Smooth muscle cell (in vitro differentiated cells): ENCODE results near the gene TRMT112. TPM values are rescaled to one million over a fixed set of nuclear protein-coding genes. Genes with fewer than 3 reads are reported as not detected.
"Not testable (repeated sequence)": the region's sequence is repeated elsewhere in the genome, so short reads cannot be mapped to it uniquely, and the experiment has no call there.

ENCODE experiments used
- DNase-seq: peaks from one replicate; lab custom pipeline; 2025; ENCODE audit not compliant: unreplicated experiment; lab: John Stamatoyannopoulos, UW
- H2AFZ ChIP-seq: fragments of 200-600 bp; sonication (generic); 2 replicates; pipeline ENCODE4 v1.6.0; 2016; ENCODE audit warnings: antibody characterized with exemption, low read depth, mild to moderate bottlenecking
- H3F3A ChIP-seq: fragments of 200-600 bp; sonication (generic); 2 replicates; pipeline ENCODE4 v1.6.0; 2017; ENCODE audit warnings: antibody characterized with exemption, low read depth
- H3K27ac ChIP-seq: fragments of 200-600 bp; sonication (generic); 2 replicates; pipeline ENCODE4 v1.5.1; 2016; ENCODE audit warnings: low read depth, mild to moderate bottlenecking
- H3K27me3 ChIP-seq: fragments of 200-600 bp; sonication (generic); 2 replicates; pipeline ENCODE4 v1.6.1; 2016; ENCODE audit warnings: low read depth, mild to moderate bottlenecking
- H3K36me3 ChIP-seq: fragments of 200-600 bp; sonication (generic); 2 replicates; pipeline ENCODE4 v1.5.1; 2016; ENCODE audit warnings: low read depth
- H3K4me1 ChIP-seq: fragments of 200-600 bp; sonication (generic); 2 replicates; pipeline ENCODE4 v1.5.1; 2016; ENCODE audit warnings: low read depth
- H3K4me2 ChIP-seq: fragments of 200-600 bp; sonication (generic); 2 replicates; pipeline ENCODE4 v1.6.0; 2016; ENCODE audit warnings: mild to moderate bottlenecking
- H3K4me3 ChIP-seq: fragments of 200-600 bp; sonication (generic); 2 replicates; pipeline ENCODE4 v1.5.1; 2016; ENCODE audit warnings: mild to moderate bottlenecking
- H3K79me2 ChIP-seq: fragments of 200-600 bp; sonication (generic); 2 replicates; pipeline ENCODE4 v1.6.0; 2016; ENCODE audit warnings: low read depth, mild to moderate bottlenecking
- H3K9ac ChIP-seq: fragments of 200-600 bp; sonication (generic); 2 replicates; pipeline ENCODE4 v1.6.0; 2016; ENCODE audit warnings: low read depth
- H3K9me3 ChIP-seq: fragments of 200-600 bp; sonication (generic); replicated peaks from 2 replicates; pipeline ENCODE4 v1.5.1; 2016; ENCODE audit warnings: low read depth
- H4K20me1 ChIP-seq: fragments of 200-600 bp; sonication (generic); 2 replicates; pipeline ENCODE4 v1.6.0; 2016; ENCODE audit warnings: low read depth
- WGBS: methylation state at CpG from one replicate; pipeline ENCODE4 v1.1.7; 2016; ENCODE audit warnings: low lambda C conversion rate; 5-methylcytosine and 5-hydroxymethylcytosine counted together
- polyA plus RNA-seq: library from polyadenylated mRNA; unstranded; fragments of >200 nt; fragmentation: Nextera tagmentation; extraction: Ambion mirVana; gene quantifications from 2 replicates; pipeline ENCODE4 v1.2.1, GENCODE V29; 2016
- total RNA-seq: library from RNA; depleted of rRNA; stranded (reverse); fragments of >200 nt; gene quantifications from 2 replicates; pipeline ENCODE4 v1.2.3, GENCODE V29; 2014
- TF ChIP-seq, protein P1 (sequence below): fragments of 200-600 bp; sonication (generic); IDR thresholded peaks from 2 replicates; pipeline ENCODE4 v1.5.1; 2017; ENCODE audit warnings: borderline replicate concordance, mild to moderate bottlenecking, antibody characterized with exemption; ENCODE audit not compliant: insufficient read depth, poor library complexity, severe bottlenecking

The TRMT112 gene
- total and polyA plus RNA-seq, 2 experiments from 2014 or later = 285 to 327 TPM

DNA sequence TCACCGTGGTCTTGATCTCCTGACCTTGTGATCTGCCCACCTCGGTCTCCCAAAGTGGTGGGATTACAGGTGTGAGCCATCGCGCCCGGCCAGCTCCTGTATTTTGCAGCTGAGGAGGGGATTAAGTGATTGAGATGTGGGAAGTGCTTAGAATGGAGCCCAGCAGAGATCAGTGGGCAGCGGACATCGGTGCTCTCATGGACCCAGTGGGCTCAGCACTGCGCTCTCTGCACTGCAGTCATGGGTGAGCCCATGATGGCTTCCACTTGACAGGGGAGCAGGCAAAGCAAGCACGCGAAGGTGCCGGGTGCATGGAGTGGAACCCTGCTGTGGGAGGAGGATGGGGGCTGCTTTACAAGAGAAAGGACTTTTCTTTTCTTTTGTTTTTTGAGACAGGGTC, 13.5 kb upstream of the TRMT112 start:
- TF ChIP-seq, protein P1, sequence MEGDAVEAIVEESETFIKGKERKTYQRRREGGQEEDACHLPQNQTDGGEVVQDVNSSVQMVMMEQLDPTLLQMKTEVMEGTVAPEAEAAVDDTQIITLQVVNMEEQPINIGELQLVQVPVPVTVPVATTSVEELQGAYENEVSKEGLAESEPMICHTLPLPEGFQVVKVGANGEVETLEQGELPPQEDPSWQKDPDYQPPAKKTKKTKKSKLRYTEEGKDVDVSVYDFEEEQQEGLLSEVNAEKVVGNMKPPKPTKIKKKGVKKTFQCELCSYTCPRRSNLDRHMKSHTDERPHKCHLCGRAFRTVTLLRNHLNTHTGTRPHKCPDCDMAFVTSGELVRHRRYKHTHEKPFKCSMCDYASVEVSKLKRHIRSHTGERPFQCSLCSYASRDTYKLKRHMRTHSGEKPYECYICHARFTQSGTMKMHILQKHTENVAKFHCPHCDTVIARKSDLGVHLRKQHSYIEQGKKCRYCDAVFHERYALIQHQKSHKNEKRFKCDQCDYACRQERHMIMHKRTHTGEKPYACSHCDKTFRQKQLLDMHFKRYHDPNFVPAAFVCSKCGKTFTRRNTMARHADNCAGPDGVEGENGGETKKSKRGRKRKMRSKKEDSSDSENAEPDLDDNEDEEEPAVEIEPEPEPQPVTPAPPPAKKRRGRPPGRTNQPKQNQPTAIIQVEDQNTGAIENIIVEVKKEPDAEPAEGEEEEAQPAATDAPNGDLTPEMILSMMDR = no peak
- no peaks in the 10 kb centered on the region for H3K27me3 ChIP-seq
- no peak overlapping the region for H3K4me3 ChIP-seq
- no peak for DNase-seq
- H3K9me3 ChIP-seq = no peaks in the 10 kb centered on the region
- H3K36me3 ChIP-seq = no peaks in the 10 kb centered on the region
- WGBS = 88% methylated on average over 11 of the region's 11 CpGs
- H3K27ac ChIP-seq = no peak overlapping the region
- H4K20me1 ChIP-seq = no peaks in the 10 kb centered on the region
- no peaks in the 10 kb centered on the region for H3F3A ChIP-seq
- H3K9ac ChIP-seq = no peak overlapping the region
- H2AFZ ChIP-seq = no peak overlapping the region
- no peaks in the 10 kb centered on the region for H3K4me1 ChIP-seq
- H3K79me2 ChIP-seq = no peaks in the 10 kb centered on the region
- no peak overlapping the region for H3K4me2 ChIP-seq

DNA sequence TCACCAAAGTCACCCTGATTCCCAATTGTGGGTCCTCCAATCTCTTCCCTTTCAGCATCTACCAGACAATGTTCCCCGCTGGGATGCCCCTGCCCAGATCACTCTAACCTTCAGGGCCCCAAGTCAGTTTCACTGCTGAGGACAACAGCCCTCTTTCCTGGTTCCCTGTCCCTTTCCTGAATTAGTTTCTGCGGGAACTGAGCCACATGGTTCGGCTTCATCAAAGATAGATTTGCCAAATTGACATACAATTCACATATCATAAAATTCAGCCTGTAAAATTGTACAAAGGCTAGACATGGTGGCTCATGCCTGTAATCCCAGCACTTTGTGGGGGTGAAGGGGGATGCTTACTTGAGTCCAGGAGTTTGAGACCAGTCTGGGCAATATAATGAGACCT, 10.6 kb upstream of the TRMT112 start:
- Histone ChIP-seq H4K20me1 (no peaks in the 10 kb centered on the region), H3K27me3 (no peaks in the 10 kb centered on the region), H3K27ac (no peak overlapping the region), H3F3A (no peaks in the 10 kb centered on the region), H3K4me1 (no peaks in the 10 kb centered on the region), H3K4me3 (no peak overlapping the region), H3K9ac (no peak overlapping the region), H3K36me3 (no peaks in the 10 kb centered on the region), H3K79me2 (no peaks in the 10 kb centered on the region), H3K9me3 (no peaks in the 10 kb centered on the region), H3K4me2 (no peak overlapping the region), H2AFZ (no peak overlapping the region)
- WGBS = 96% methylated on average over 3 of the region's 3 CpGs
- TF ChIP-seq, protein P1 = no peak
- DNase-seq = no peak

DNA sequence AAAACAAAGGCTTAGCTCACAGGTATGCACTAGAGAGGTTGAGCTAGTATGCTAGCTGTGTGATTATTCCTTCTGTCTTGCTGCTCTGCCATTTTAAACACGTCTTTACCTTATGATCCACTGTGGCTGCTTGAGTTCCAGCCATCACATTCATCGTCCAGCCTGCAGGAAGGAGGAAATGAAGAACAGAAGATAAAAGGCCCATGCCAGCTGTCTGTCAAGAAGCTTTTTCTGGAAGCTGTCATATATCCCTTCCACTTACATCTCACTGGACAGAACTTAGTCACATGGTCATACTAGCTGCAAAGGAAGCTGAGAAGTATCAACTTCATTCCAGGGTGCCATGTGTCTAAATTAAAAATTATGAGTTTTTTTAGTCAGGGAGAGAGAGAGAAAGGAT, 10.0 kb upstream of the TRMT112 start:
- Histone ChIP-seq H3K9me3 (no peaks in the 10 kb centered on the region), H3K27me3 (no peaks in the 10 kb centered on the region)
- TF ChIP-seq, protein P1 = no peak

DNA sequence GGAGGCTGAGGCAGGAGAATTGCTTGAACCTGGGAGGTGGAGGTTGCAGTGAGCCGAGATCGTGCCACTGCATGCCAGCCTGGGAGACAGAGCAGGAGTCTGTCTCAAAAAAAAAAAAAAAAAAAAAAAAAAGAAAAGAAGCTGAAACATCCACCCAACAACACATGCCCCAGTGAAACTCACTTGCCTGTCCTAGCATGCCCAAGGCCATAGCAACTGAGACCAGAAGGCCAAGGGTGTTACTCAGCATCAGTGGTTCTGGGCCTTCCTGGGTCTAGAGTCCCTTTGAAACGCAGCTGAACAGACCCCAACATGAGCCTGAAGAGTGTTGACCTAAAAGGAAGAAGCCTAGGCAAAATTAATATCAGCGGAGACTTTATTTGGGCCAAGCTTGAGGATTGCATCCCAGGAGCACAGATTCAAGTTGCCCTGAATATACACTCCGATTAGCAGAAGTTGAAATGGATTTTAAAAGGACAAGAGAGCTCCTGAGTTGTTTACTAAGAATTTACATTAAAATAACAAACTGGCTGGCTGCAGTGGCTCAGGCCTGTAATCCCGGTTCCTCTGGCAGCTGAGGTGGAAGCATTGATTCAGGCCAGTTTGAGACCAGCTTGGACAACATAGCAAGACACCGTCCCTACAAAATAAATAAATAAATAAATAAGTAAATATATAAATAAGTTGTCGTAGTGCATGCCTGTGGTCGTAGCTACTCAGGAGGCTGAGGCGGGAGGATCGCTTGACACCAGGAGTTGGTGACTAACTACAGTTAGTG, 7.5 kb upstream of the TRMT112 start:
- no peaks in the 10 kb centered on the region for H3K9me3 ChIP-seq
- no peak for DNase-seq
- H3K4me3 ChIP-seq = no peak overlapping the region
- no peak overlapping the region for H3K4me2 ChIP-seq
- 83% methylated on average over 10 of the region's 11 CpGs for WGBS
- H2AFZ ChIP-seq = no peak overlapping the region
- no peaks in the 10 kb centered on the region for H3K79me2 ChIP-seq
- H3K27me3 ChIP-seq = no peaks in the 10 kb centered on the region
- H3K36me3 ChIP-seq = no peaks in the 10 kb centered on the region
- TF ChIP-seq, protein P1 = no peak
- no peaks in the 10 kb centered on the region for H4K20me1 ChIP-seq
- no peak overlapping the region for H3K9ac ChIP-seq
- peak overlapping the region; percentile 90 for H3K27ac ChIP-seq
- no peaks in the 10 kb centered on the region for H3F3A ChIP-seq
- H3K4me1 ChIP-seq = no peaks in the 10 kb centered on the region

More for the DNA sequence above, 10.0 kb upstream of the TRMT112 start:
- H3K79me2 ChIP-seq = no peaks in the 10 kb centered on the region
- H3K4me1 ChIP-seq = no peaks in the 10 kb centered on the region
- no peak overlapping the region for H3K4me2 ChIP-seq
- no peak for DNase-seq
- 89% methylated on average over 2 of the region's 2 CpGs for WGBS
- H3K9ac ChIP-seq = no peak overlapping the region
- no peak overlapping the region for H2AFZ ChIP-seq
- H3K27ac ChIP-seq = no peak overlapping the region
- H3K36me3 ChIP-seq = no peaks in the 10 kb centered on the region
- no peak overlapping the region for H3K4me3 ChIP-seq
- no peaks in the 10 kb centered on the region for H4K20me1 ChIP-seq
- H3F3A ChIP-seq = no peaks in the 10 kb centered on the region

DNA sequence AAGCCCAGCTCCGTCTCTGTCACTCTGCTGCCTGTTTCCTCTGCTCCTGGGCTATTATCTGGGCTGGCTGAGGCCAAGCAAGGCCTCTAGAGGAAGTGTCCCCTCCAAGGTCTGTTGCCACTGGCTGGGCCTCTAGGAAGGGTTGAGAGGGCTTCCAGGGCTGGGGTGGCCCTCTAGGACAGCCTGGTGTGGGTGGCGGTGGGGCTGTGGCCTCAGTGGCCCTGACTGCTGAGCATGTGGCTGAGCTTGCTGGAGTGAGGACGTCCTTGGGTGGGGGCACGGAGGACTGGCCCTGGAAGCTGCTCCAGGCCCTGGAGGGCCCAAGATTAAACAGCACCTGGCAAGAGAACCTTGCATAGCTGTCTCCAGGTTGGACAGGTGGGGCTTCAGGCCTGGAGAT, 6.6 kb upstream of the TRMT112 start:
- H3K27ac ChIP-seq = not testable (repeated sequence)

More for the DNA sequence above, 6.6 kb upstream of the TRMT112 start:
- H2AFZ ChIP-seq, H3F3A ChIP-seq, H3K9ac ChIP-seq, H3K79me2 ChIP-seq, H3K36me3 ChIP-seq, H3K4me2 ChIP-seq, H3K4me1 ChIP-seq, H3K4me3 ChIP-seq, DNase-seq, H4K20me1 ChIP-seq, H3K9me3 ChIP-seq, H3K27me3 ChIP-seq: not testable (repeated sequence)
- WGBS = 87% methylated on average over 4 of the region's 4 CpGs
